Measurements from ENCODE around the gene EMP1. TPM values are rescaled to one million over a fixed set of nuclear protein-coding genes. Genes with fewer than 3 reads are reported as not detected.

The EMP1 gene
- total RNA-seq, 1 donor from 2014 or later, result 163 TPM

- no peaks in the 10 kb centered on the region for H3K9me3 Mint-ChIP-seq (ENCODE audit: unreplicated experiment)
- no peaks in the 10 kb centered on the region for H3K27me3 Mint-ChIP-seq (ENCODE audit: unreplicated experiment)
- H3K36me3 Mint-ChIP-seq (ENCODE audit: unreplicated experiment), result no peaks in the 10 kb centered on the region
- peaks cover 11% of the 10 kb centered on the region for H3K4me1 Mint-ChIP-seq (ENCODE audit: unreplicated experiment)
- DNase-seq (ENCODE audit: extremely low spot score, unreplicated experiment), result no peak
- TF ChIP-seq, protein P1, sequence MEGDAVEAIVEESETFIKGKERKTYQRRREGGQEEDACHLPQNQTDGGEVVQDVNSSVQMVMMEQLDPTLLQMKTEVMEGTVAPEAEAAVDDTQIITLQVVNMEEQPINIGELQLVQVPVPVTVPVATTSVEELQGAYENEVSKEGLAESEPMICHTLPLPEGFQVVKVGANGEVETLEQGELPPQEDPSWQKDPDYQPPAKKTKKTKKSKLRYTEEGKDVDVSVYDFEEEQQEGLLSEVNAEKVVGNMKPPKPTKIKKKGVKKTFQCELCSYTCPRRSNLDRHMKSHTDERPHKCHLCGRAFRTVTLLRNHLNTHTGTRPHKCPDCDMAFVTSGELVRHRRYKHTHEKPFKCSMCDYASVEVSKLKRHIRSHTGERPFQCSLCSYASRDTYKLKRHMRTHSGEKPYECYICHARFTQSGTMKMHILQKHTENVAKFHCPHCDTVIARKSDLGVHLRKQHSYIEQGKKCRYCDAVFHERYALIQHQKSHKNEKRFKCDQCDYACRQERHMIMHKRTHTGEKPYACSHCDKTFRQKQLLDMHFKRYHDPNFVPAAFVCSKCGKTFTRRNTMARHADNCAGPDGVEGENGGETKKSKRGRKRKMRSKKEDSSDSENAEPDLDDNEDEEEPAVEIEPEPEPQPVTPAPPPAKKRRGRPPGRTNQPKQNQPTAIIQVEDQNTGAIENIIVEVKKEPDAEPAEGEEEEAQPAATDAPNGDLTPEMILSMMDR (IDR thresholded peaks at IDR 0.05), result peak; percentile 37
- H3K4me3 Mint-ChIP-seq (ENCODE audit: unreplicated experiment), result no peak overlapping the region
- H3K27ac Mint-ChIP-seq (ENCODE audit: unreplicated experiment), result no peak overlapping the region
Observed at GRCh38 chr12:13161172-13161571, 35.4 kb upstream of the EMP1 start.

- no peaks in the 10 kb centered on the region for H3K27me3 Mint-ChIP-seq (ENCODE audit: unreplicated experiment)
- peaks cover 11% of the 10 kb centered on the region for H3K4me1 Mint-ChIP-seq (ENCODE audit: unreplicated experiment)
- H3K27ac Mint-ChIP-seq (ENCODE audit: unreplicated experiment), result no peak overlapping the region
Observed at GRCh38 chr12:13162904-13163303, 33.6 kb upstream of the EMP1 start.

DNA sequence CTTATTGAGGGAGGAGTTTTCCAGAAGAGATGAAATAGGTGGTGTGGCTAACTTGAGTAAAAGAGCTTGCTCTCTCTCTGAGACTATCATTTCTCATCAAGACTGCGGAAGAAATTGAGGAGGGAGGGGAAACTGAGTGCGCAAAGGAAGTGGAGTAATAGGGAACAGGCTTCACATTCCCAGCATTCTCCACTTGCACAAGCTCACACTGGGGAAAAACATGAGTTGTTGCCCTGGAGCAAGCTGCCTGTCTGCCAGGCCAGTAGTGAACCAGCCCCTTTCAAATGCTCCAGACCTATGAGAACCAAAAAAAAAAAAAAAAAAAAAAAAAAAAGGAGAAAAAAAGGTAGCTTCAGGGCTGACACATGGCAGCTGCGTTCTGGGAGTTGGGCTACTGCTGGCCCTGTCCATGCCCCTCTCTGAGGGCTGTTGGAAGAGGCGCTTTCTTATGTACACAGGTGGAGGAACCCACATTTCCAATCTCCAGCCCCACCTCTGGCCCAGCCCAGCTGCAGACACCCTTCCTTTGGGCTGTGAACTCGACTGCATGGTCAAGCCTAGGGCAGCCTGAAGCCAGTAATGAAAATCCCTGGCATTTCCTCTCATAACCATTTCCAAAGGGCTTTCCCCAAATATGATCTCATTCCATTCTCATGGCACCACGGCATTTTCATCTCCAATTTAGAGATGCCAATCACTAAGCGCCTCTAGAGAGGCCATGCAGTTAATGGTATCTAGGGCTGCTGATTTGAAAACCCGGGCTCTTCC, 32.5 kb upstream of the EMP1 start:
- TF ChIP-seq, protein P1 (IDR thresholded peaks at IDR 0.05), result no peak
- Mint-ChIP-seq H3K27me3 (ENCODE audit: unreplicated experiment) (no peaks in the 10 kb centered on the region), H3K9me3 (ENCODE audit: unreplicated experiment) (no peaks in the 10 kb centered on the region), H3K4me1 (ENCODE audit: unreplicated experiment) (peaks cover 11% of the 10 kb centered on the region), H3K4me3 (ENCODE audit: unreplicated experiment) (no peak overlapping the region), H3K36me3 (ENCODE audit: unreplicated experiment) (no peaks in the 10 kb centered on the region), H3K27ac (ENCODE audit: unreplicated experiment) (peak overlapping the region; percentile 46)
- no peak for DNase-seq (ENCODE audit: extremely low spot score, unreplicated experiment)

More at GRCh38 chr12:13162904-13163303, 33.6 kb upstream of the EMP1 start:
- Mint-ChIP-seq H3K4me3 (ENCODE audit: unreplicated experiment) (no peak overlapping the region), H3K36me3 (ENCODE audit: unreplicated experiment) (no peaks in the 10 kb centered on the region), H3K9me3 (ENCODE audit: unreplicated experiment) (no peaks in the 10 kb centered on the region)
- no peak for DNase-seq (ENCODE audit: extremely low spot score, unreplicated experiment)
- TF ChIP-seq, protein P1 (IDR thresholded peaks at IDR 0.05), result no peak

DNA sequence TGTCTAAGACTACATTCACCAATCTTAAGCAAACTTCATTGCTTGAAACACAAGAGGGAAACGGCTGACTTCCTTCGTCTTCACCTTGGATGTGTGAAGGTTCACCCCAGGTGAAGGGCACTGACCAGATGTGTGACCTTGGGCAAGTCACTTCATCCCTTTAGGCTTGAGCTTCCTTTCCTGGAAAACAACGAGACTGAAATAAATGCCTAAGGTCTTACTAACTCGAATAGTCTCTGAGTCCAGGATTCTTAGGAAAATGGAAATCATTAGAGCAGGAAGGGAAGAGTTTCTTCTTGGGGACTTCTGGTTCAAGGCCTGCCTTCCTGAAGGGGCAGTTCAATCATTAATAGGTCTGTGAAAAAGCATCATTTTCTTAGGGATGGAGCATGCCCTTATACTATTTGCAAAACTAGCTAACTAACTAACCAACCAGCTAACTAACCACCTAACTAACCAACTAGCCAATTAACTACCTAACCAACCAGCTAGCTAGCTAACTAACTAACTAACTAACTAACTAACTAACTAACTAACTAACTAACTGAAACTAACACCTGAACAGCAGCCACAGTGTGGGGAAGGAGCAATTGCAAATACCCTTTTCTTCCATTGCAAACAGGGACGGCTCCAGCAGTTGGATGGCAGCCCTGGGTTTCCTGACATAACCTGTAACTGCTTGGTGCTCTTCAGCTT, 31.5 kb upstream of the EMP1 start:
- Mint-ChIP-seq H3K36me3 (ENCODE audit: unreplicated experiment) (no peaks in the 10 kb centered on the region), H3K4me1 (ENCODE audit: unreplicated experiment) (peaks cover 12% of the 10 kb centered on the region), H3K27me3 (ENCODE audit: unreplicated experiment) (no peaks in the 10 kb centered on the region), H3K9me3 (ENCODE audit: unreplicated experiment) (no peaks in the 10 kb centered on the region), H3K4me3 (ENCODE audit: unreplicated experiment) (no peak overlapping the region), H3K27ac (ENCODE audit: unreplicated experiment) (no peak overlapping the region)
- TF ChIP-seq, protein P1 (IDR thresholded peaks at IDR 0.05), result no peak
- DNase-seq (ENCODE audit: extremely low spot score, unreplicated experiment), result no peak

DNA sequence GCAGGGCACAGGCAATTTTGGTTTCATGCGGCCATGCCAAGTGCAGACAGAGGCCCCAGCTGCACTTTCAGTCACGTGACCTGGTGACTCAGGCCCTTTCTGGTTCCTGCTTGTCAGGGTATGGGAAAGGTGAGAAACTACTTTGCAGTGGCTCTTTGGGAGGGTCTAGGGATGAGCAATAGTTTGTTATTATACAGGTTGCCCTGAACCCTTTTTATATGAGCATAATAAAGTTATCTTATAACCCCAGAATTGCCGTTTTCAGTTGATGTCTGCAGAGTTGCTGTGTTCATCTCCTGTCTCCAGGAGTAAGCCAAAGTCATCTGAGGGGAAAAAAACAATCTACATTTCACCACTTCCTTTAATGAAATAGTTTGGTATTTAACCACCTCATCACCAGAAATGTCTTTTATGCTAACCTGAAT, 30.9 kb upstream of the EMP1 start:
- no peaks in the 10 kb centered on the region for H3K27me3 Mint-ChIP-seq (ENCODE audit: unreplicated experiment)
- DNase-seq (ENCODE audit: extremely low spot score, unreplicated experiment), result no peak
- H3K4me1 Mint-ChIP-seq (ENCODE audit: unreplicated experiment), result peaks cover 17% of the 10 kb centered on the region
- TF ChIP-seq, protein P1 (IDR thresholded peaks at IDR 0.05), result no peak
- no peaks in the 10 kb centered on the region for H3K36me3 Mint-ChIP-seq (ENCODE audit: unreplicated experiment)
- no peak overlapping the region for H3K4me3 Mint-ChIP-seq (ENCODE audit: unreplicated experiment)
- H3K27ac Mint-ChIP-seq (ENCODE audit: unreplicated experiment), result no peak overlapping the region
- no peaks in the 10 kb centered on the region for H3K9me3 Mint-ChIP-seq (ENCODE audit: unreplicated experiment)

Measured in osteocyte (in vitro differentiated cells).